Hepatocyte (in vitro differentiated cells): ENCODE measurements around the gene TRIM7. TPM values are rescaled to one million over a fixed set of nuclear protein-coding genes. Genes with fewer than 3 reads are reported as not detected.
A peak's percentile ranks its signal among the peaks of the same experiment; 100 is the strongest.

ENCODE experiments used
- DNase-seq: peaks from one replicate; pipeline ENCODE4 v3.0.0-alpha.2; 2016; ENCODE audit warnings: low spot score
- H2AFZ ChIP-seq: fragments of 200-600 bp; sonication (generic); 2 replicates; pipeline ENCODE4 v1.6.0; 2016; ENCODE audit warnings: antibody characterized with exemption, mild to moderate bottlenecking
- H3K27ac ChIP-seq: fragments of 200-600 bp; sonication (generic); 2 replicates; pipeline ENCODE4 v1.5.1; 2016; ENCODE audit warnings: mild to moderate bottlenecking
- H3K27me3 ChIP-seq: fragments of 200-600 bp; sonication (generic); 2 replicates; pipeline ENCODE4 v1.6.1; 2016
- H3K36me3 ChIP-seq: fragments of 200-600 bp; sonication (generic); replicated peaks from 2 replicates; pipeline ENCODE4 v1.5.1; 2016; ENCODE audit warnings: low read depth; ENCODE audit not compliant: insufficient read depth
- H3K4me1 ChIP-seq: fragments of 200-600 bp; sonication (generic); 2 replicates; pipeline ENCODE4 v1.5.1; 2016; ENCODE audit warnings: mild to moderate bottlenecking, moderate library complexity; ENCODE audit not compliant: insufficient read depth
- H3K4me2 ChIP-seq: fragments of 200-600 bp; sonication (generic); 2 replicates; pipeline ENCODE4 v1.6.0; 2016
- H3K4me3 ChIP-seq: fragments of 200-600 bp; sonication (generic); 2 replicates; pipeline ENCODE4 v1.5.1; 2016; ENCODE audit warnings: mild to moderate bottlenecking
- H3K79me2 ChIP-seq: fragments of 200-600 bp; sonication (generic); 2 replicates; pipeline ENCODE4 v1.6.0; 2017; ENCODE audit warnings: mild to moderate bottlenecking
- H3K9me2 ChIP-seq: fragments of 200-600 bp; sonication (generic); replicated peaks from 2 replicates; pipeline ENCODE4 v1.6.0; 2017; ENCODE audit warnings: mild to moderate bottlenecking; ENCODE audit not compliant: insufficient read depth
- H3K9me3 ChIP-seq: fragments of 200-600 bp; sonication (generic); 2 replicates; pipeline ENCODE4 v1.5.1; 2016; ENCODE audit warnings: low read depth, mild to moderate bottlenecking
- H4K20me1 ChIP-seq: fragments of 200-600 bp; sonication (generic); 2 replicates; pipeline ENCODE4 v1.6.0; 2016; ENCODE audit warnings: mild to moderate bottlenecking; ENCODE audit not compliant: insufficient read depth, poor library complexity, severe bottlenecking
- CTCF ChIP-seq: fragments of 200-600 bp; sonication (generic); IDR thresholded peaks from 2 replicates; pipeline ENCODE4 v1.5.1; 2016; ENCODE audit warnings: antibody characterized with exemption, mild to moderate bottlenecking; ENCODE audit not compliant: poor library complexity
- EZH2 ChIP-seq: fragments of 200-600 bp; sonication (generic); IDR thresholded peaks from 2 replicates; pipeline ENCODE4 v1.6.1; 2016; ENCODE audit warnings: antibody characterized with exemption, mild to moderate bottlenecking, borderline replicate concordance
- EZH2phosphoT487 ChIP-seq: fragments of 200-600 bp; sonication (generic); IDR thresholded peaks from one replicate; pipeline ENCODE4 v1.6.1; 2018; ENCODE audit warnings: antibody characterized with exemption, mild to moderate bottlenecking, low read depth, moderate library complexity; ENCODE audit not compliant: unreplicated experiment, severe bottlenecking
- WGBS: methylation state at CpG from one replicate; pipeline ENCODE4 v1.1.6; 2016; ENCODE audit warnings: low lambda C conversion rate; ENCODE audit errors: missing lambda C conversion rate; 5-methylcytosine and 5-hydroxymethylcytosine counted together
- polyA plus RNA-seq: library from polyadenylated mRNA; unstranded; fragments of >200 nt; fragmentation: Nextera tagmentation; extraction: Ambion mirVana; gene quantifications from 2 replicates; pipeline ENCODE4 v1.2.1, GENCODE V29; 2016
- total RNA-seq: library from RNA; depleted of rRNA; stranded (reverse); fragments of >200 nt; gene quantifications from 2 replicates; pipeline ENCODE4 v1.2.3, GENCODE V29; 2014

Gene TRIM7
- total and polyA plus RNA-seq, 2 experiments from 2014 or later = 0.35 TPM; not detected in 1

GRCh38 chr5:181186022-181186421, 19.0 kb downstream of the TRIM7 start:
- H2AFZ ChIP-seq = no peak overlapping the region
- DNase-seq = no peak
- no peak overlapping the region for H3K27ac ChIP-seq
- H3K4me2 ChIP-seq = no peak overlapping the region
- no peaks in the 10 kb centered on the region for H3K4me1 ChIP-seq
- no peaks in the 10 kb centered on the region for H3K36me3 ChIP-seq
- no peaks in the 10 kb centered on the region for H3K9me3 ChIP-seq
- no peaks in the 10 kb centered on the region for H4K20me1 ChIP-seq
- 96% methylated on average over 6 of the region's 6 CpGs for WGBS
- no peaks in the 10 kb centered on the region for H3K9me2 ChIP-seq
- no peaks in the 10 kb centered on the region for H3K79me2 ChIP-seq
- no peak for TF ChIP-seq EZH2phosphoT487
- H3K4me3 ChIP-seq = no peak overlapping the region
- no peaks in the 10 kb centered on the region for H3K27me3 ChIP-seq

- no peak overlapping the region for H3K4me2 ChIP-seq
Observed at GRCh38 chr5:181185560-181185959, 19.4 kb downstream of the TRIM7 start.

GRCh38 chr5:181184845-181185216, 20.2 kb downstream of the TRIM7 start:
- no peaks in the 10 kb centered on the region for H4K20me1 ChIP-seq
- peak overlapping the region; percentile 75 for H3K4me2 ChIP-seq
- H3K36me3 ChIP-seq = no peaks in the 10 kb centered on the region
- H3K27me3 ChIP-seq = no peaks in the 10 kb centered on the region
- peak overlapping the region; percentile 72 for H3K27ac ChIP-seq
- WGBS = 90% methylated on average over 16 of the region's 16 CpGs
- H3K9me2 ChIP-seq = no peaks in the 10 kb centered on the region
- no peak overlapping the region for H3K4me3 ChIP-seq
- no peaks in the 10 kb centered on the region for H3K9me3 ChIP-seq
- no peak for TF ChIP-seq EZH2phosphoT487
- TF ChIP-seq CTCF = no peak
- no peak for TF ChIP-seq EZH2
- H3K79me2 ChIP-seq = no peaks in the 10 kb centered on the region
- H2AFZ ChIP-seq = peak overlapping the region; percentile 75
- DNase-seq = no peak
- no peaks in the 10 kb centered on the region for H3K4me1 ChIP-seq

More at GRCh38 chr5:181185560-181185959, 19.4 kb downstream of the TRIM7 start:
- H3K27me3 ChIP-seq = no peaks in the 10 kb centered on the region
- no peaks in the 10 kb centered on the region for H3K79me2 ChIP-seq
- H3K9me2 ChIP-seq = no peaks in the 10 kb centered on the region
- no peaks in the 10 kb centered on the region for H3K9me3 ChIP-seq
- H4K20me1 ChIP-seq = no peaks in the 10 kb centered on the region
- no peaks in the 10 kb centered on the region for H3K4me1 ChIP-seq
- H3K4me3 ChIP-seq = no peak overlapping the region
- no peak for DNase-seq
- TF ChIP-seq EZH2 = no peak
- WGBS = 98% methylated on average over 13 of the region's 13 CpGs
- no peaks in the 10 kb centered on the region for H3K36me3 ChIP-seq
- no peak overlapping the region for H3K27ac ChIP-seq
- H2AFZ ChIP-seq = no peak overlapping the region

GRCh38 chr5:181182651-181183050, 22.3 kb downstream of the TRIM7 start:
- H3K4me2 ChIP-seq = no peak overlapping the region
- H3K79me2 ChIP-seq = no peaks in the 10 kb centered on the region
- H3K9me3 ChIP-seq = no peaks in the 10 kb centered on the region
- no peaks in the 10 kb centered on the region for H3K4me1 ChIP-seq
- no peak for DNase-seq
- no peaks in the 10 kb centered on the region for H3K27me3 ChIP-seq
- H3K9me2 ChIP-seq = no peaks in the 10 kb centered on the region
- H3K4me3 ChIP-seq = no peak overlapping the region
- no peak overlapping the region for H3K27ac ChIP-seq
- TF ChIP-seq EZH2phosphoT487 (no peak), CTCF (no peak), EZH2 (no peak)
- no peaks in the 10 kb centered on the region for H3K36me3 ChIP-seq
- no peak overlapping the region for H2AFZ ChIP-seq
- H4K20me1 ChIP-seq = no peaks in the 10 kb centered on the region
- WGBS = 97% methylated on average over 12 of the region's 12 CpGs
